CD4-positive, alpha-beta T cell treated with Interleukin-1 beta for 1 hour (primary cell): ENCODE measurements around the gene COLEC12.

Experiments used
- DNase-seq, 2 donors: peaks; one replicate each; pipeline ENCODE4 v3.0.0-alpha.2; 2020 to 2022

COLEC12 gene

GRCh38 chr18:382423-382984 is 118.0 kb downstream of the COLEC12 start:
- DNase-seq: no peak

- DNase-seq: peak in 1 of 2 donors; percentile 29
Measured at GRCh38 chr18:379681-380330, 120.7 kb downstream of the COLEC12 start.

GRCh38 chr18:378079-378478 is 122.4 kb downstream of the COLEC12 start:
- DNase-seq: no peak

- no peak for DNase-seq
Measured at GRCh38 chr18:377088-377487, 123.4 kb downstream of the COLEC12 start.

- DNase-seq: no peak
Measured at GRCh38 chr18:376311-376710, 124.2 kb downstream of the COLEC12 start.

- DNase-seq: no peak
Measured at GRCh38 chr18:374721-375168, 125.8 kb downstream of the COLEC12 start.

GRCh38 chr18:373780-374179 is 126.7 kb downstream of the COLEC12 start:
- DNase-seq: no peak

GRCh38 chr18:371609-371982 is 128.9 kb downstream of the COLEC12 start:
- DNase-seq: no peak

GRCh38 chr18:370751-371608 is 129.5 kb downstream of the COLEC12 start:
- DNase-seq: no peak

- DNase-seq: no peak
Measured at GRCh38 chr18:369224-370015, 131.1 kb downstream of the COLEC12 start.

- no peak for DNase-seq
Measured at GRCh38 chr18:366466-367061, 133.9 kb downstream of the COLEC12 start.

GRCh38 chr18:365651-366050 is 134.8 kb downstream of the COLEC12 start:
- no peak for DNase-seq

GRCh38 chr18:364256-364826 is 136.2 kb downstream of the COLEC12 start:
- DNase-seq: no peak

- no peak for DNase-seq
Measured at GRCh38 chr18:363301-364085, 137.0 kb downstream of the COLEC12 start.

- no peak for DNase-seq
Measured at GRCh38 chr18:362311-363290, 137.9 kb downstream of the COLEC12 start.

- no peak for DNase-seq
Measured at GRCh38 chr18:361941-362310, 138.6 kb downstream of the COLEC12 start.

- no peak for DNase-seq
Measured at GRCh38 chr18:361100-361732, 139.3 kb downstream of the COLEC12 start.

GRCh38 chr18:360676-361075 is 139.8 kb downstream of the COLEC12 start:
- DNase-seq: no peak

- no peak for DNase-seq
Measured at GRCh38 chr18:356778-357177, 143.7 kb downstream of the COLEC12 start.

- no peak for DNase-seq
Measured at GRCh38 chr18:355678-356077, 144.8 kb downstream of the COLEC12 start.
